Middle frontal gyrus (tissue), 1 donor: Measurements from ENCODE around the gene EPYC.

Source experiments
- DNase-seq: peaks from one replicate; pipeline ENCODE4 v3.0.0-alpha.2; 2015; ENCODE audit warnings: low spot score; ENCODE audit errors: extremely low spot score

EPYC gene

GRCh38 chr12:91004872-91005271 is at the start of gene EPYC:
Gene EPYC (minus strand): TSS chr12:91004972. CDS start chr12:91002565, 2,407 bp downstream.
- no peak for DNase-seq

GRCh38 chr12:91053951-91054715 is 49.4 kb upstream of the EPYC start:
- DNase-seq: no peak

- no peak for DNase-seq
These were observed 47.3 kb upstream of the EPYC start for GRCh38 chr12:91052026-91052425.

GRCh38 chr12:91044586-91044985 is 39.8 kb upstream of the EPYC start:
- DNase-seq: no peak

GRCh38 chr12:91043408-91043807 is 38.6 kb upstream of the EPYC start:
- DNase-seq: no peak

- DNase-seq: no peak
These were observed 35.5 kb upstream of the EPYC start for GRCh38 chr12:91040096-91040755.

- no peak for DNase-seq
These were observed 32.5 kb upstream of the EPYC start for GRCh38 chr12:91037276-91037675.

- no peak for DNase-seq
These were observed 28.5 kb upstream of the EPYC start for GRCh38 chr12:91033251-91033650.

GRCh38 chr12:91023326-91024004 is 18.7 kb upstream of the EPYC start:
- no peak for DNase-seq

GRCh38 chr12:91021076-91021475 is 16.3 kb upstream of the EPYC start:
- no peak for DNase-seq

GRCh38 chr12:91019455-91019854 is 14.7 kb upstream of the EPYC start:
- no peak for DNase-seq

- no peak for DNase-seq
These were observed 12.9 kb upstream of the EPYC start for GRCh38 chr12:91017511-91018263.

- DNase-seq: no peak
These were observed 12.3 kb upstream of the EPYC start for GRCh38 chr12:91017043-91017442.

- DNase-seq: no peak
These were observed 4.7 kb upstream of the EPYC start for GRCh38 chr12:91009319-91009950.

- DNase-seq: no peak
These were observed 2.9 kb upstream of the EPYC start for GRCh38 chr12:91007531-91008290.

- DNase-seq: no peak
These were observed 1.0 kb downstream of the EPYC start for GRCh38 chr12:91003737-91004136.

- DNase-seq: no peak
These were observed 3.5 kb downstream of the EPYC start for GRCh38 chr12:91001306-91001705.

- no peak for DNase-seq
These were observed 4.8 kb downstream of the EPYC start for GRCh38 chr12:90999966-91000365.

GRCh38 chr12:90999527-90999926 is 5.2 kb downstream of the EPYC start:
- DNase-seq: no peak

- no peak for DNase-seq
These were observed 9.8 kb downstream of the EPYC start for GRCh38 chr12:90995010-90995409.
